Liver (tissue), 9 donors: ENCODE measurements around the gene SPOCK2. TPM values are rescaled to one million over a fixed set of nuclear protein-coding genes. Genes with fewer than 3 reads are reported as not detected.

Source experiments
- DNase-seq: peaks from one replicate; pipeline ENCODE4 v3.0.0-alpha.2; 2017; ENCODE audit warnings: low spot score
- H3K27ac ChIP-seq, 2 donors: one replicate each; pipeline ENCODE4 v1.7.0; 2013; ENCODE audit warnings: inconsistent platforms in 2 of 2, low read length in 2 of 2, control low read depth in 1 of 2, low read depth in 1 of 2, mild to moderate bottlenecking in 1 of 2
- H3K27me3 ChIP-seq, 4 donors: one replicate each; pipeline versions ENCODE4 v1.6.1 to v1.7.0; 2013; ENCODE audit warnings: low read length in 3 of 4, inconsistent platforms in 1 of 4, mild to moderate bottlenecking in 1 of 4, moderate library complexity in 1 of 4; ENCODE audit not compliant: control insufficient read depth in 4 of 4, insufficient read depth in 4 of 4
- H3K36me3 ChIP-seq, 4 donors: one replicate each; pipeline versions ENCODE4 v1.6.1 to v1.7.0; 2013; ENCODE audit warnings: low read length in 3 of 4, mild to moderate bottlenecking in 3 of 4, low read depth in 1 of 4, moderate library complexity in 1 of 4; ENCODE audit not compliant: control insufficient read depth in 4 of 4, insufficient read depth in 3 of 4
- H3K4me1 ChIP-seq, 4 donors: one replicate each; pipeline versions ENCODE4 v1.6.1 to v1.7.0; 2013; ENCODE audit warnings: low read length in 3 of 4, mild to moderate bottlenecking in 3 of 4, moderate library complexity in 1 of 4; ENCODE audit not compliant: control insufficient read depth in 4 of 4, insufficient read depth in 4 of 4
- H3K4me3 ChIP-seq, 3 donors: one replicate each; pipeline versions ENCODE4 v1.6.1 to v1.7.0; 2013; ENCODE audit warnings: low read length in 3 of 3, control low read depth in 1 of 3, low read depth in 1 of 3, mild to moderate bottlenecking in 1 of 3
- H3K9ac ChIP-seq, 2 donors: one replicate each; pipeline ENCODE4 v1.7.0; 2013; ENCODE audit warnings: low read length in 2 of 2, mild to moderate bottlenecking in 2 of 2, moderate library complexity in 2 of 2, control low read depth in 1 of 2, low read depth in 1 of 2
- H3K9me3 ChIP-seq, 4 donors: one replicate each; pipeline versions ENCODE4 v1.6.1 to v1.7.0; 2013; ENCODE audit warnings: low read length in 3 of 4; ENCODE audit not compliant: control insufficient read depth in 4 of 4
- EGR1 ChIP-seq, 2 donors: IDR thresholded peaks; 2 replicates each; pipeline ENCODE4 v1.6.1; 2016 to 2018; ENCODE audit warnings: antibody characterized with exemption in 2 of 2, low read depth in 2 of 2
- FOXA1 ChIP-seq: IDR thresholded peaks from 2 replicates; pipeline ENCODE4 v1.6.1; 2016; ENCODE audit warnings: antibody characterized with exemption
- GABPA ChIP-seq, 2 donors: IDR thresholded peaks in 1 of 2; conservative IDR thresholded peaks in 1 of 2; 2 replicates each; pipeline ENCODE4 v1.6.1; 2016; ENCODE audit warnings: antibody characterized with exemption in 2 of 2, mild to moderate bottlenecking in 1 of 2, moderate library complexity in 1 of 2
- HNF4A ChIP-seq, 2 donors: conservative IDR thresholded peaks; 2 replicates each; pipeline ENCODE4 v1.6.1; 2016; ENCODE audit warnings: antibody characterized with exemption in 2 of 2, mild to moderate bottlenecking in 2 of 2
- HNF4G ChIP-seq: IDR thresholded peaks from 2 replicates; pipeline ENCODE4 v1.6.1; 2016; ENCODE audit warnings: antibody characterized with exemption
- JUND ChIP-seq, 2 donors: IDR thresholded peaks; 2 replicates each; pipeline ENCODE4 v1.6.1; 2016; ENCODE audit warnings: antibody characterized with exemption in 2 of 2
- MAX ChIP-seq: IDR thresholded peaks from 2 replicates; pipeline ENCODE4 v1.6.1; 2016; ENCODE audit warnings: antibody characterized with exemption
- NR2F2 ChIP-seq: IDR thresholded peaks from 2 replicates; pipeline ENCODE4 v1.6.1; 2016; ENCODE audit warnings: antibody characterized with exemption
- RAD21 ChIP-seq, 2 donors: IDR thresholded peaks; 2 replicates each; pipeline ENCODE4 v1.6.1; 2016; ENCODE audit warnings: antibody characterized with exemption in 2 of 2, mild to moderate bottlenecking in 2 of 2
- REST ChIP-seq: IDR thresholded peaks from 2 replicates; pipeline ENCODE4 v1.6.1; 2016; ENCODE audit warnings: antibody characterized with exemption, mild to moderate bottlenecking
- RXRA ChIP-seq, 2 donors: IDR thresholded peaks; 2 replicates each; pipeline ENCODE4 v1.6.1; 2017 to 2018; ENCODE audit warnings: antibody characterized with exemption in 2 of 2, mild to moderate bottlenecking in 1 of 2
- SP1 ChIP-seq: IDR thresholded peaks from 2 replicates; pipeline ENCODE4 v1.6.1; 2018; ENCODE audit warnings: antibody characterized with exemption, mild to moderate bottlenecking
- TAF1 ChIP-seq: conservative IDR thresholded peaks from 2 replicates; pipeline ENCODE4 v1.6.1; 2016; ENCODE audit warnings: antibody characterized with exemption, mild to moderate bottlenecking
- YY1 ChIP-seq: IDR thresholded peaks from 2 replicates; pipeline ENCODE4 v1.6.1; 2016; ENCODE audit warnings: antibody characterized with exemption, mild to moderate bottlenecking
- WGBS: extraction: QIAGEN DNeasy Blood & Tissue Kit; methylation state at CpG from one replicate; pipeline ENCODE4 v1.1.7; 2013; 5-methylcytosine and 5-hydroxymethylcytosine counted together
- polyA plus RNA-seq, 2 donors: library from polyadenylated mRNA; stranded (reverse) in 1 of 2; unstranded in 1 of 2; fragments of 200-250 nt in 1 of 2; fragments of >200 nt in 1 of 2; fragmentation: Nextera tagmentation in 1 of 2; extraction: Ambion mirVana in 1 of 2; gene quantifications; one replicate each; pipeline versions ENCODE4 v1.2.1 to v1.2.3, GENCODE V29; 2013 to 2015
- total RNA-seq, 2 donors: library from RNA; depleted of rRNA; stranded (reverse); fragments of >200 nt; gene quantifications; one replicate each; pipeline ENCODE4 v1.2.3, GENCODE V29; 2014
- TF ChIP-seq, protein P1 (sequence below): IDR thresholded peaks from 2 replicates; pipeline ENCODE4 v1.6.1; 2016; ENCODE audit warnings: antibody characterized with exemption
- TF ChIP-seq, protein P2 (sequence below): fragments of 150-350 bp; IDR thresholded peaks from 2 replicates; pipeline ENCODE4 v1.5.1; 2017; ENCODE audit warnings: improper control_type of control experiment, low read depth, low read length; ENCODE audit not compliant: missing input control
- TF ChIP-seq, protein P3 (sequence below): IDR thresholded peaks from 2 replicates; pipeline ENCODE4 v1.6.1; 2016; ENCODE audit warnings: antibody characterized with exemption
- donor health status: healthy.
- donor health status: healthy.
- donor health status: healthy.
- donor health status: healthy.
- donor health status: healthy.

The SPOCK2 gene
- total and polyA plus RNA-seq, 4 donors = 0.36 to 1.7 (median 0.64) TPM

DNA sequence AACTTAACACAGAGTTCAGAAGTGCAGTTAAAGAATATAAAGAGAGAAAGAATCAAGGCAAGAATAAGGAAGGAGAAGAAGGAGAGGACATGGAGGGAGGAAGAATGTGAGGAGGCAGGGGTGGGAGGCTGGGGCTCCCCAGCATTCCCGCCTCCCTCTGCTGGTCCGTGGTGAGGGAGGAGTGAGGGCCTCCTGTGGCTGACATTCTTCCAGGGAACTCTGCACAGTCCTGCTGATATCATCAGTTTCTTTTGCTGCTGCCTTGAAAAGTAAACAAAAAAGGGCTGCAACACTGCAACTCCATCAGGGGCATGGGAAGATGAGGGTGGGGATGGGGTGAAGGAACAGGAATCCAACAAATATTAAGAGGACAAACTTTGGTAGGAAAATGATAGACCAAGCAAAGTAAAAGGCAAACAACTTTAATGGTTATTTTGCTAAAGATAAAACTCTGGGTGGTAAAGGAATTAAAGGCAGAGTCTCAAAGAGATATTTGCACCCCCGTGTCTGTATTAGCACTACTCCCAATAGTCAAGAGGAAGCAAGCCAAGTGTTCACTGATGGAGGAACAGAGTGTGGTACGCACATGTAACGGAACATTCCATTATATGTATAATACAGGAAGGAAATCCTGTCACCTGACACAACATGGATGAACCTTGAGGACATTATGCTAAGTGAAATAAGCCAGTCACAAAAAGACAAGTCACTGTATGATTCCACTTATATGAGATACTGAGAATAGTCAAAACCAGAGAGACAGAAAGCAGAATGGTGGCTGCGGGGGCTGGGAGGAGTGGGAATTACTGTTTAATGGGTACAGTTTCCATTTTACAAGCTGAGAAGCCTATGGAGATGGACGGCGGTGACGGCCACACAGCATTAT lies 8.0 kb upstream of the SPOCK2 start:
- H3K4me1 ChIP-seq = peaks cover 0 to 34% (median 25%) of the 10 kb centered on the region in 4 donors
- H3K9me3 ChIP-seq = no peaks in the 10 kb centered on the region
- H3K27ac ChIP-seq = no peak overlapping the region
- 71% methylated on average over 9 of the region's 9 CpGs for WGBS
- no peaks in the 10 kb centered on the region for H3K27me3 ChIP-seq
- no peak for DNase-seq
- H3K4me3 ChIP-seq = no peak overlapping the region
- TF ChIP-seq EGR1 (IDR thresholded peaks at IDR 0.05; ENCODE audit: low read depth in 2 of 2) = no peak
- TF ChIP-seq JUND (IDR thresholded peaks at IDR 0.05) = peak in 1 of 2 donors; percentile 22
- no peak for TF ChIP-seq YY1
- peak in 1 of 2 donors; percentile 13 for TF ChIP-seq RXRA (IDR thresholded peaks at IDR 0.05)
- TF ChIP-seq RAD21 (IDR thresholded peaks at IDR 0.05) = peak; percentile 6 to 34
- peak; percentile 9 to 40 for TF ChIP-seq HNF4A (conservative IDR thresholded peaks at IDR 0.05)
- TF ChIP-seq FOXA1 = no peak
- TF ChIP-seq SP1 = peak; percentile 10
- H3K9ac ChIP-seq = peak overlapping the region in 1 of 2 donors; percentile 38
- peaks cover 0 to 5% (median 3%) of the 10 kb centered on the region in 4 donors for H3K36me3 ChIP-seq

- Histone ChIP-seq H3K9me3 (no peaks in the 10 kb centered on the region), H3K4me1 (peaks cover 0 to 34% (median 25%) of the 10 kb centered on the region in 4 donors), H3K27ac (no peak overlapping the region), H3K27me3 (no peaks in the 10 kb centered on the region), H3K36me3 (peaks cover 0 to 2% (median under 1%) of the 10 kb centered on the region in 4 donors), H3K9ac (no peak overlapping the region), H3K4me3 (no peak overlapping the region)
- no peak for DNase-seq
- WGBS = 99% methylated on average over 4 of the region's 4 CpGs
- no peak for TF ChIP-seq TAF1
- no peak for TF ChIP-seq YY1
- no peak for TF ChIP-seq MAX
- no peak for TF ChIP-seq RXRA (IDR thresholded peaks at IDR 0.05)
- no peak for TF ChIP-seq FOXA1
- no peak for TF ChIP-seq EGR1 (IDR thresholded peaks at IDR 0.05; ENCODE audit: low read depth in 2 of 2)
- TF ChIP-seq HNF4G = no peak
- TF ChIP-seq, protein P1, sequence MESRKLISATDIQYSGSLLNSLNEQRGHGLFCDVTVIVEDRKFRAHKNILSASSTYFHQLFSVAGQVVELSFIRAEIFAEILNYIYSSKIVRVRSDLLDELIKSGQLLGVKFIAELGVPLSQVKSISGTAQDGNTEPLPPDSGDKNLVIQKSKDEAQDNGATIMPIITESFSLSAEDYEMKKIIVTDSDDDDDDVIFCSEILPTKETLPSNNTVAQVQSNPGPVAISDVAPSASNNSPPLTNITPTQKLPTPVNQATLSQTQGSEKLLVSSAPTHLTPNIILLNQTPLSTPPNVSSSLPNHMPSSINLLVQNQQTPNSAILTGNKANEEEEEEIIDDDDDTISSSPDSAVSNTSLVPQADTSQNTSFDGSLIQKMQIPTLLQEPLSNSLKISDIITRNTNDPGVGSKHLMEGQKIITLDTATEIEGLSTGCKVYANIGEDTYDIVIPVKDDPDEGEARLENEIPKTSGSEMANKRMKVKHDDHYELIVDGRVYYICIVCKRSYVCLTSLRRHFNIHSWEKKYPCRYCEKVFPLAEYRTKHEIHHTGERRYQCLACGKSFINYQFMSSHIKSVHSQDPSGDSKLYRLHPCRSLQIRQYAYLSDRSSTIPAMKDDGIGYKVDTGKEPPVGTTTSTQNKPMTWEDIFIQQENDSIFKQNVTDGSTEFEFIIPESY = no peak
- no peak for TF ChIP-seq NR2F2
- TF ChIP-seq SP1 = no peak
- TF ChIP-seq, protein P2, sequence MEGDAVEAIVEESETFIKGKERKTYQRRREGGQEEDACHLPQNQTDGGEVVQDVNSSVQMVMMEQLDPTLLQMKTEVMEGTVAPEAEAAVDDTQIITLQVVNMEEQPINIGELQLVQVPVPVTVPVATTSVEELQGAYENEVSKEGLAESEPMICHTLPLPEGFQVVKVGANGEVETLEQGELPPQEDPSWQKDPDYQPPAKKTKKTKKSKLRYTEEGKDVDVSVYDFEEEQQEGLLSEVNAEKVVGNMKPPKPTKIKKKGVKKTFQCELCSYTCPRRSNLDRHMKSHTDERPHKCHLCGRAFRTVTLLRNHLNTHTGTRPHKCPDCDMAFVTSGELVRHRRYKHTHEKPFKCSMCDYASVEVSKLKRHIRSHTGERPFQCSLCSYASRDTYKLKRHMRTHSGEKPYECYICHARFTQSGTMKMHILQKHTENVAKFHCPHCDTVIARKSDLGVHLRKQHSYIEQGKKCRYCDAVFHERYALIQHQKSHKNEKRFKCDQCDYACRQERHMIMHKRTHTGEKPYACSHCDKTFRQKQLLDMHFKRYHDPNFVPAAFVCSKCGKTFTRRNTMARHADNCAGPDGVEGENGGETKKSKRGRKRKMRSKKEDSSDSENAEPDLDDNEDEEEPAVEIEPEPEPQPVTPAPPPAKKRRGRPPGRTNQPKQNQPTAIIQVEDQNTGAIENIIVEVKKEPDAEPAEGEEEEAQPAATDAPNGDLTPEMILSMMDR = no peak
- no peak for TF ChIP-seq GABPA (IDR thresholded peaks at IDR 0.05 in 1 of 2, conservative IDR thresholded peaks at IDR 0.05 in 1 of 2)
- TF ChIP-seq REST = no peak
- TF ChIP-seq RAD21 (IDR thresholded peaks at IDR 0.05) = no peak
- TF ChIP-seq, protein P3, sequence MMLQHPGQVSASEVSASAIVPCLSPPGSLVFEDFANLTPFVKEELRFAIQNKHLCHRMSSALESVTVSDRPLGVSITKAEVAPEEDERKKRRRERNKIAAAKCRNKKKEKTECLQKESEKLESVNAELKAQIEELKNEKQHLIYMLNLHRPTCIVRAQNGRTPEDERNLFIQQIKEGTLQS = no peak
- no peak for TF ChIP-seq JUND (IDR thresholded peaks at IDR 0.05)
Measured at GRCh38 chr10:72095195-72095594, 6.8 kb upstream of the SPOCK2 start.
